Inferior parietal cortex (tissue), 1 donor: ENCODE data around the gene GRIN3B.

ENCODE experiments used
- DNase-seq: peaks from one replicate; pipeline ENCODE4 v3.0.0-alpha.2; 2016; ENCODE audit errors: extremely low spot score

GRIN3B gene

DNA sequence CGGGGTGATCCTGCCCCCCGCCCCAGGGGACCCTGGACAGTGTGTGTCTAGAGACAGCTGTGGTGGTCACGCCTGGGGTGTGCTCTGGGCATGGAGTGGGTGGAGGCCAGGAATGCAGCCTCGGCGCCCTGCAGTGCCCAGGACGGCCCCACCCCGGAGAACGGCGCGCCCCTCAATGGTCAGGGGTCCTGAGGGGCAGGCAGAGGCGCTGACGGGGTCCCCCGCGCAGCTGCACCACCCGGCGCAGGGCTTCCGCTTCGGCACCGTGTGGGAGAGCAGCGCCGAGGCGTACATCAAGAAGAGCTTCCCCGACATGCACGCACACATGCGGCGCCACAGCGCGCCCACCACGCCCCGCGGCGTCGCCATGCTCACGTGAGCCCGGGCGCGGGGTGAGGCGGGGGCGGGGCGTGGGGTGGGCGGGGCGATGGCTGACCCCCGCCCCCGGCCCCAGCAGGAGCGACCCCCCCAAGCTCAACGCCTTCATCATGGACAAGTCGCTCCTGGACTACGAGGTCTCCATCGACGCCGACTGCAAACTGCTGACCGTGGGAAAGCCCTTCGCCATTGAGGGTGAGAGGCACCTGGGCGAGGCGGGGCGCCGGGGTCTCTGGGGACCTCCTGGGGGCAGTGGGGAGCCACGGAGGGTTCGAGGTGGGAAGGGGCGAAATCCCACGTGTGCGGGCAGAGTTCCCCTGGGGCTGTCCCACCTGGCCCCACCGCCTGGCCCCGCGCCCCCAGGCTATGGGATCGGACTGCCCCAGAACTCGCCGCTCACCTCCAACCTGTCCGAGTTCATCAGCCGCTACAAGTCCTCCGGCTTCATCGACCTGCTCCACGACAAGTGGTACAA, 7.4 kb downstream of the GRIN3B start:
- no peak for DNase-seq

DNA sequence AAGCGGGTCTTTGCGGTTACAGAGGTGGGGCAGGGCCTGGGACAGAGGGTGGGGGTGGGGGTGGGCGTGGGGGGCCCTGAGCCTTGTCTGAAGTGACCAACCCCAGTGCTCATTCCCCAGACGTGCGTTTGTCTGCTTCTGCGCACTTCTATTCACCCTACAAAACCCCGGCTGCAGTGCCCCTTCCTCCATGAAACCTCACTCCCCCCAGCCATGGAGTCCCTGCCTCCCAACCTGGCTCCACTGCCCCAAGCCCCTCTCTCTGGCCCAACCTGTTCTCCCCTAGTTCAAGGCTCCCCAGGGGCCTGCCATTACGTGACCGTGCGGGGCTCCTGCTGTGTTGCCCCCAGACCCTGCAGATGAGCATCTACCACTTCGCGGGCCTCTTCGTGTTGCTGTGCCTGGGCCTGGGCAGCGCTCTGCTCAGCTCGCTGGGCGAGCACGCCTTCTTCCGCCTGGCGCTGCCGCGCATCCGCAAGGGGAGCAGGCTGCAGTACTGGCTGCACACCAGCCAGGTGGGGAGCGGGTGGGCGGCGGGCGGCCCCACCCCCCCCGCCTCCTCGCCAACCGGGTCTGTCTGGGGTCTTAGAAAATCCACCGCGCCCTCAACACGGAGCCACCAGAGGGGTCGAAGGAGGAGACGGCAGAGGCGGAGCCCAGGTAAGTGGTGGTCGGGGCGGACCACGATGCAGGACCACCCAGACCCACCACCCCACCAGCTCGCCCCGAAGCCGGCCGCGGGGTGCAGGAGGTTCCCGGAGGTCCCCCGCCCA, 8.2 kb downstream of the GRIN3B start:
- no peak for DNase-seq

DNA sequence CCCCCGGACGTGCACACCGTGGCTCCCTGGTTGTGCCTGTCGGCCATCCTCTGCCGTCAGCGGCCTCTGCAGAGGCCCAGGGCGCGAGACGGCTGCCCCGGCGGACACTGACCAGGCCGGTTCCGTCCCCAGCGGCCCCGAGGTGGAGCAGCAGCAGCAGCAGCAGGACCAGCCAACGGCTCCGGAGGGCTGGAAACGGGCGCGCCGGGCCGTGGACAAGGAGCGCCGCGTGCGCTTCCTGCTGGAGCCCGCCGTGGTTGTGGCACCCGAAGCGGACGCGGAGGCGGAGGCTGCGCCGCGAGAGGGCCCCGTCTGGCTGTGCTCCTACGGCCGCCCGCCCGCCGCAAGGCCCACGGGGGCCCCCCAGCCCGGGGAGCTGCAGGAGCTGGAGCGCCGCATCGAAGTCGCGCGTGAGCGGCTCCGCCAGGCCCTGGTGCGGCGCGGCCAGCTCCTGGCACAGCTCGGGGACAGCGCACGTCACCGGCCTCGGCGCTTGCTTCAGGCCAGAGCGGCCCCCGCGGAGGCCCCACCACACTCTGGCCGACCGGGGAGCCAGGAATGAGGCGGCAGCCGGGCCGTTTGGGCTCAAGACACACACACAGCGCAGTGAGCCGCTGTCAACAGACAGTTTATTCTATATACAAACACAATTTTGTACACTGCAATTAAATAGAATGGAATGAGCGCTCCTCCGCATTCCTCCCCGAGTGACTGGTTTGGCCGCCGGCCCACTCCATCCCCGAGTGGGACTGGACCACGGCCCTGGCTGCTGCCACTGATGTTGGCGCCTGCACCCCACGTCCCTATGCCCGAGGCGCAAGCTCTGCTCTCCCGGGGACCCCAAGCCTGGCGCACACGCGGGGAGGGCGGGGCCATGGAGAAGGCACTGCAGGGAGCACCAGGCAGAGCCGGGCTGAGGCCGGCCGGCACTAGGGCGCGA, 9.1 kb downstream of the GRIN3B start:
- no peak for DNase-seq

DNA sequence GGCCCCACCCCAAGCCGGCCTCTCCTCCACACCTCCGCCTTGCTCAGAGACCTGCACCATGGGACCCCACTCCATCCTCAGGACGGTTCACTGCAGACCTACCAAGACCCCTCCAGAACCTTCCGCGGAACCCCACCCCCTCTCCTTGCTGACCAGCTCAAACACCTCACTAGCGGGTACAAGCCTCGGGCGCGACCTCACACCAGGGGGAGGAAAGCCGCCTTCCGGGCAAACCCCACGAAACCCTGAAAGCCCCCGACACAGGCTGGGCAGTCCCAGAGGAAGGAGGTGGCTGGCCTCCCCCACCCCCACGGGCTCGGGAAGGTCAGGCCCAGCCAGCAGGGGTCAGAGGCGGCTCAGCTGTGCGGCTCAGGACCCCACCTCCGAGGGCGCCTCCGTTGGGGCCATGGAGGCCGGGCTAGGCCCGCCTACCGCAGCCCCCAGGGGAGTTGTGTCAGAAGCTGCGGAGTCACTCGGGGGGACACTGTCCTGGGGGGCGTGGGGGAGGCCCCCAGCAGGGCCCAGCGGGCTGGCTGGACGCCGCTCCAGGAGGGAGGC, 9.8 kb downstream of the GRIN3B start:
- no peak for DNase-seq

DNA sequence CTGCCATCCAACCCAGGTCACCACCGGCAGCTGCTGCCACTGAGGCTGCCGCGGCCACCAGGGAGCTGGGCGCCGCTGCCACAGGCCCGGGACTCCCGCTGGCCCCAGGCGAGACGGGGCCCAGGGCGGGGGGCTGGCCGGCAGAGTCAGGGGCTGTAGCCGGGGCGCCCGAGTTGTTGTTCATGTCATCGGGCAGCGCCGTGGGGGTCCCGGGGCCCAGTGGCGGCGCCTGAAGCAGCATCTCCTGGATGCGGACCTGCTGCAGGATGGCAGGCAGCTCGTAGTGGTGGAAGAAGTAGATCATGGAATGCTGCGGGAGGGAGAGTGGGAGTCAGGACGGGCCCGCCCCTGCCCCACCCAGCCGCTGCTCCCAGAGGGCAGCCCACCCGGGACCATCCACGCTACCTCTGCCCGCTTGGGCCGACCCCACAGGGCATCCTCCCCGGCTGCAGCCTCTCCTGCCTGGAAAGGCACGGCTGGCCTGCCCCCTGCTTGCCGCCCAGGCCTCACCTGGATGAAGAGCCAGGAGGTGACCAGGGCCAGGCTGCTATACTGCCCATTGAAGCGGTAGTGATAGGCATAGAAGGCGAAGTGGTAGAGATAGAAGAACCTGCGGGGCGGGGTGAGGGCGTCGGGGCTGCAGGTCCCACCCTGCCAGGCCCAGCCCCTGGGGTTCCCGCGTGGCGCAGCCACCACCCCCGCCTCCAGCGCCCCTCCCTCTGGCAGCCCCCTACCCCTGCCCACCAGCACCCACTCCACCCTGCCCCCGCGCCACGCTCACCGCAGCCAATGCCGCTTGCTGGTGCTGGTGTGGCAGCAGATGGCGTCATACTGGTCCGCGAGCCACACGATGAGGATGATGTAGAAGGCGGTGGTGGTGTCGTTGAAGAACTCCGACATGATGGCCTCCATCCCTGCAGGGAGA, 10.6 kb downstream of the GRIN3B start:
- no peak for DNase-seq

DNA sequence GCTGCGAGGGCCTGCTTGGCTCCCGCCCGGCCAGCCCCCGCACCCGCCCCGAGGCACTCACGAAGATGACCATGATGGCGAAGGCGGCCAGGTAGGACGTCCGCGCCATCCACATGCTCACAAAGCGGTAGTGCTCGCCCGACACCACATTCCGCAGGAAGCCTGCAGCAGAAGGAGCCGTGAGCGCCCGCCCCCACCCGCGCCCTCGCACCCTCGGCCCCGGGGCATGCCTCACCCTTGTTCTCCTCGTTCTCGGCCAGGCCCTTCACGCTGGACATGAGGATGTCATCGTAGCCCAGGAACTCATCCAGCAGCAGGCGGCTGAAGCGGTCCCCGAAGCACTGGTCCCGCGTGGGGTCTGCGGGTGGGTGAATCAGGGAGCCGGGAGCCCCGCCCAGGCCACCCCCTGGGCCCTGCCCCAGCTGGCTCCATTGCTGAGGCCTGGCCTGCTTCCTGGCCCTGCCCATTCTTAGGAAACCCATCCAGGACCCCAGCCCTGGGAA, 11.7 kb downstream of the GRIN3B start:
- no peak for DNase-seq

DNA sequence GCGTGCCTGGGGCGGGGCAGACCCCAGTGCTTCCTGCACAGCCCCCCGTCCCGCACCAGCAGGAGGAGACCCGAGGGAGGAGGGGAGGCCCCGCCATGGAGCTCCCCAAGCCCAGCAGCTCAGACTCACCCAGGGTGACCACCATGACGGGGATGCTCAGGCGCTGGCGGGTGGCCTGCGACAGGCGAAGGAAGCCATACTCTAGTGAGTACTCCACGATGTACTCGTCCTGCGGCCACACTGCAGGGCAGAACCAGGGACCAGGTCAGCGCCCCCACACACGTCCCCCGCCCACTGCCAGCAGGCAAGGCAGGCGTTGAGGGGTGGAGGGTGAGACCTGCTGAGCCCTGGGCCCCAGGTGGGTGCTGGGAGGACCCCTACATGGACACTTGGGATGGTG, 12.1 kb downstream of the GRIN3B start:
- no peak for DNase-seq

DNA sequence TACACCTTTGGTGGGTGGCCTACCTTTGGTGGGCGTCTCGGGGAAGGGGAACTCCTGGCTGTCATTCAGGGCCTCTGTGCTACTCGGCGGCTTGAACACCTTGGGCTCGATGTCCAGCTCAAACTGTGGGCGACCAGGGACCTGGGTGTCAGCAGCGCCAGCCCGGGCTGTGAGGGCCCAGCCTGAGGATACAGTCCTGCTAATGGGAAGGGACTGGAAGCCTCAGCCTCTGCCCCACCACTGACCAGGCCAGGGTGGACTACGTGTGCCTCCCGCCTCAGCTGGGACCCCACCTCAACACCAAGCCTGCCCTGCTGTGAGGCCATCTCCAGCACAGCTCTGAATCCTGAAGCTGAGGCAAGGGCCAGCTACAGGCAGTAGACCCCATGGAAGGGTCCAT, 13.0 kb downstream of the GRIN3B start:
- no peak for DNase-seq

DNA sequence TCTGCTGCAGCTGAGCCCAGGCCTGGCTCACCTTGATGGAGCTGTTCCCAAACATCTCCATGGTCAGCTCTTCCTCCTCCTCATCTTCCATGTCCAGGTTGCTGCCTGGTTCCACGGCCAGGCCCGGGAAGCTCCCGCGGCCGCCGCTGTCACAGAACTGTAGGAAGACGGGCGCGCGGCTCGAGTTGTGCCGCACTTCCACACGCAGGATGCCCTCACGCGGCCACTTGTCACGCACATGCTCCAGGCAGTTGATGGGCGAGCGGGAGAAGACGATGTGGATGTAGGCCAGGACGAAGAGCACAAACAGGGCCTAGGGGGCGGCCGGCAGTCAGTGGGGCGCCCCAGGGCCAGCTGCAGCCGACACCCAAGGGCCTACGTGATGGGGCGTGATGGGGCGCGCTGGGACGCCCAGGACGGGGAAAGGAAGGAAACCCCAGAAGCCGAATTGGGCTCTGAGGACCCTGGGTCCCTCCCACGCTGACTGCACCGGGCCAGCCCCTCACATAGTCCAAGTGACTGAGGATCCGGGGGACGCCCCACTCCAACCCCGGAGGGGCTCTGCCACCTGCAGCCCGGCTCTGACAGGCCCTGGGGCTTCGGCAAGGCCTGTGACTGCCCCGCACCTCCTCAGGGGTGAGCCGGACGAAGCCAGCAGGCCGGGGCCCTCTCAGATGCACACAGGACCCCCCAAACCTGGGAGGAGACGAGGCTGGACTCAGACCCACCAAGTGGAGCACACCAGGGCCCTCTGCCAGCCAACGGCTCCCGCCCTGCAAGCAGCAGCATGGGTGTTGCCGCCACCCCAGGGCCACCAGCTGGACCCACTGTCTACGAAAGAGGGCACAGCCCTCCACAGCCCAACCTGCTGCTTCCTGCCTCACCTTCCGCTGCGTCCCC, 14.2 kb downstream of the GRIN3B start:
- DNase-seq = no peak

DNA sequence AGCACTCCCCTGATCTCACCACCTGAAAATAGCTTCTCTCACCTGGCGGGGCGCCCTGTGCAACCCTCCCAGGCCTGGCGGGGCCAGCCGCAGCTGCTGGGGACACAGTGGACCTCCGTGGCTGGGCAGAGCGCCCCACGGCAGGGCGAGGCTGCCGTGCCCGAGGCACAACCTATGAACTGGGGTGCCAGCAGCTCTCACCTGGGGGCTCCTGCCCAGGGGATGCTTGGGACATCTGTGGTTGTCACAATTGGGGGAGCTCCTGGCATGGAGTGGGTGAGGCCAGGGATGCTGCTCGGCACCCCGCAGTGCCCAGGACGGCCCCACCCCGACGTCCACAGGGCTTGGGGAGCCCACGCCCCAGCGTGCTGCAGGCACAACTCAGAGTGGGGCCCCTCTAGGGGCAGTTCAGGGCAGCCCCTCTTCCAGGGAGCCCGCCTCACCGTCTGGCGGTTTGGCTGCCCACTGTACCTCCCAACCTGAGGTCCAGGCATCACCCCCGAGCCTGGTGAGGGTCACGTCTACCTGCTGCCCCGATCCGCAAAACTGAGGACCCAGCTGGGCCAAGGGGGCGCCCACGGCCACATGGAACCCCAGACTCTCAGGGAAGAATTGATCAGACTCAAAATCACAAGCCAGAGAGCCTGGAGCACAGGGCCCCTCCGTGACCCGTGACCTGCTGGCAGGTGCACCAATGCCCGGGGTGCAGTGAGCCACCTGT, 15.0 kb downstream of the GRIN3B start:
- no peak for DNase-seq

DNA sequence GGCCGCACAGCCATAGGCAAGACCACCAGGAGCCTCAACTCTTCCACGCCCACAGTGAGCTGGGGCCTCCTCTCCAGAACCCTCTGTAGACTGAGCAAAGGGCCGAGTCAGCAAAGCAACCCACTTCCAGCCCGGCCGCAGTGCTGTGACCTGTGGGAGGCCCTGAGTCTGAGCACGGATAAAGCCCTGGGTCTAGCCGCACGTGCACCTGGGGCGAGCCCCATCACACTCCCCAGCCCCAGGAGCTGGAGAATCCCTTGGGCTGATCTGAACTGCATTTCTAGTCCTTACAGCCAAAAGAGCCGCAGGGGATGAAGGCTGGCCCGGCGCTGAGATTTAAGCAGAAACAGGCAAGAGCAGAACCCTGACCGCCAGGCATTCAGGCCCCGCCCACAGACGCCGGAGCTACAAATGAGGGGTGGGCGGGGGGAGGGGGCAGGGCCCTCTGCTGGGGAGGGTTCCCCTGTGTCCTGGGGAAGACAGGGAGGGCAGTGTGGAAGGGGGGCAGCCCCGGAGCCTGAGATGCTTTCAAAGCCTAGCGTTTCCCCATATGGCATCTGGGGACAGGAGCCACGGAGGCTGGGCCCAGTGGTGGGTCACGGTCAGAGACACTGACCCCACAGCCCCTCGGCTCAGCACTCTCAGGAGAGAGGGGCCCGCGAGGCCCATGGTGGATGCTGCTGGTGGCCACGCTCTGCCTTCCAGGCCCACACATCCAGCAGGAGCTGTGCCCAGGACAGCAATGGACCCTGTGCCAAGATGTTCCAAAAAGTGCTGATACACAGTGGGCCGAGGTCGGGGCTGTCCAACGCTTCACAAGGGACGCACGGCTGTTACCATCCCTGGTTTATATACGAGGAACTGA, 15.8 kb downstream of the GRIN3B start:
- DNase-seq = no peak

DNA sequence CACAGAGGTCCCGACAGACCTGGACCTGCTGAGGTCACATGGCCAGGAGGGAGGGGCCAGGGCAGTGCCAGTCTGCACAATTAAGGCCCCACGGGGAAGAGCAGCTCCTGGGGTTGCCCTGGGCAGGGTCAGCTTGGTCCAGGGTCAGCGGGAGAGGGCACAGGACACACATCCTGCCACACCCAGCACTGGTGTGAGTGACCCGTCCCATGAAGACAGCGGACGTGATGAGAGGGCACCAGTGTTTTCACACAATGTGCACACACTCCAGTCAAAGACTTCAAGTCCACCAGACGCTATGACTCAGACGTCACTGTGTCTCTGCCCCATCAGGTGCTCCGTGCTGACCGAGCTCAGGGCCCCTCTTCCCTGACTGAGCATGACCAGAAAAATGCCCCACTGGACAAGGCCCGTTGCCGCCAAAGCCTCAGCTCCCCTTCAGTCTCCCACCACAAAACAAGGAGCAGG, 16.5 kb downstream of the GRIN3B start:
- no peak for DNase-seq

DNA sequence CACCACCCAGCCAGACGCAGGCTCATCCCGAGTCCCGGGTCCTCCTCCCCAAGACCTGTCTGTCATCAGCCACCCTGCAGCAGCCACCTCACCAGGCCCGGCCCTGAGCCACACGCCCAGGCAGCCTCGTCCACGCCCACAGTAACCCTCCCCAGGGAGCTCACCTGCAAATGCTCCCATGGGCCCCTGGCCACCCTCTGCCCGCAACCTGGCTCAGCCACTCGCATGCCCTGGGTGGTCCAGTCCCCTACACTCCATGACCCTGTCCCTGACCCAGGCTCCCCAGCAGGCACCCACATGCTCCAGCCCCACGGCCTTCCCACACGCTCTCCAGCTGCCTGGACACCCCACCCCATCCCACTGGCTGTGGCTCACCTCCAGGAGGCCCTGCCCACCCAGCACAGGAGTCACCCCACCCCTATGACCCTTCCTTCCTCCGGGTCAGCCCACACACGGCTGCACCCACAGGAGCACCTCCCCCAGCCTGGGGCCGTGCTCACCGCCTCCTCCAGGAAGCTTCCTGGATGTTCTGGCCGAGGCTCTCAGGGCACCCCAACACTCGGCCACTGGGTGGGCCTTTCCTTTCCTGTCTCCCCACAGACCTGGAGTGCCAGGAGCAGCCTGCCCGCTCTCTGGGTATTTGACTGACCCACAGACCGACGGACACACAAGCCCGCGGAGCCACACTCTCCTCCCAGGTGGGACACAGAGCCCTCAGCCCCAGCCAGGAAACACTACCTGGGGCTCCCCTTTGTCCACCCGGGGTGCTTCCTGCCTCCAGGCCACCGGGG, 17.1 kb downstream of the GRIN3B start:
- DNase-seq = no peak

DNA sequence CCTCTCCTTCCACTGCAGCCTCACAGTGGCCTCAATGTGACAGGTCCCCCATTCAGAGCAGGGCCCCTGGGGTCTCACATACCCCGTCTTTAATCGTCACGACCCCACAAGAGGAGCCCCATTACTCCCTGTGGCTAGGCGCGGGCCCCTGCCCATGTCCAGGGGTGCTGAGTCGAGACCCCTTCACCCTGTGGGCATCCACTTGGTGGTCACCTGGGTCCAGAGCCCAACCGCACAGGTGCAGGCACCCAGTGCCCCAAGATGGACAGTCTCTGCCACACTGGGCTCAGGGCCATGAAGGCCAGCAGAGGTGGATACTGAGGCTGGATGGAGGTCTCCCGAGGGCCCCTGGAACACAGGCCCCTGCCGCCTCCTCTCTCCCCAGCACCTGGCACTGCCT, 17.7 kb downstream of the GRIN3B start:
- DNase-seq = no peak

DNA sequence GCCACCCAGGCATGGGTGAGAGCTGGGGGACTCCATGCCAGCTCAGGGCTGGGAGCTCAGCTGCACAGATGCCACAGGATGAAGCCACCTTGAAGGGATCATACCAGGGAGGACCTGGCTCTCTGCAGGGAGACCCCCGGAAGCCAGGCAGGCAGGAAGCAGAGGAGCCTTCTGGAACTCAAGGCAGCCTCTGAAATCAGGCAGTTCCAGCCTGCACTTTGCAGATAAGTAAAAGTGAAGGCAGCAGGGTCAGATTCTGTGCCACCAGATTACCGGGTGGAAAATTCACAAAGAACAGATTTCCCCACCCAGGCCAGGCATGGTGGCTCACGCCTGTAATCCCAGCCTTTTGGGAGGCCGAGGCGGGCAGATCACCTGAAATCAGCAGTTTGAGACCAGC, 18.2 kb downstream of the GRIN3B start:
- no peak for DNase-seq

DNA sequence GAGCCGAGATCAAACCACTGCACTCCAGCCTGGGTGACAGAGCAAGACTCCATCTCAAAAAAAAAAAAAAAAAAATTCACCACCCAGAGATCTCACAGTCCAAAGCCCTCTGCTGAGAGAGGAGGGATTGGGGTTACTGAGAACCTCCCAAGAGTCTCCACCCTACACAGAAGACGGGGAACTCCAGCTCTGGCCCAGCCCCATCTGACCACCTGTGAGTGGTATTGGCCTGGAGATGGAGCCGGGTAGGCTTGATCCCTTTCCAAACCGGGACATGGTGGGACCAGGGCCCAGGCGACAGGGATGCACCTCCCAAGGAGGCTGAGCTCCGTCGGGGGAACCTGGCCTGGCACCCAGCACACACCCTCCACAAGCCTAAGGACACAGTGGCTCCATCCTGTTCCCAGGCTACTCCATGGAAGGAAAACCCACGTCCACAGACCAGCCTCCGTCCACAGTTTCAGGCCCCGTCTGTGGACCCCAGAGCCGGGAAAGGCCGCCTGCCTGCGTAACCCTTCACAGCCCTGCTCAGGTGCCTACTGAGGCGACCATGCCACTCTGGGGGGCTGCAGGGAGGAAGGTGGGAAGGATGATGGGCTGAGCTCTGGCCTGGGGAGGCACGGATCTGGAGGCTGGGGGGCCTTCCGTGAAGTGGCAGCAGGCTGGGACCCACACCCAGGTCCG, 18.9 kb downstream of the GRIN3B start:
- DNase-seq = no peak
